Body of pancreas (tissue), 4 donors: ENCODE results near the gene PFN3.

Experiments used
- POLR2A ChIP-seq, 3 donors: fragments of 450-650 bp; IDR thresholded peaks; one replicate each; pipeline ENCODE4 v1.6.1; 2016; ENCODE audit warnings: antibody characterized with exemption in 3 of 3, mild to moderate bottlenecking in 2 of 3
- TF ChIP-seq, protein P1 (sequence below), 7 experiments: fragments of 450-650 bp in 4 of 7; fragments of 200-600 bp in 3 of 7; sonication (generic) in 3 of 7; IDR thresholded peaks; one replicate each; pipeline ENCODE4 v1.5.1; 2016 to 2019; ENCODE audit warnings: antibody characterized with exemption in 7 of 7

DNA sequence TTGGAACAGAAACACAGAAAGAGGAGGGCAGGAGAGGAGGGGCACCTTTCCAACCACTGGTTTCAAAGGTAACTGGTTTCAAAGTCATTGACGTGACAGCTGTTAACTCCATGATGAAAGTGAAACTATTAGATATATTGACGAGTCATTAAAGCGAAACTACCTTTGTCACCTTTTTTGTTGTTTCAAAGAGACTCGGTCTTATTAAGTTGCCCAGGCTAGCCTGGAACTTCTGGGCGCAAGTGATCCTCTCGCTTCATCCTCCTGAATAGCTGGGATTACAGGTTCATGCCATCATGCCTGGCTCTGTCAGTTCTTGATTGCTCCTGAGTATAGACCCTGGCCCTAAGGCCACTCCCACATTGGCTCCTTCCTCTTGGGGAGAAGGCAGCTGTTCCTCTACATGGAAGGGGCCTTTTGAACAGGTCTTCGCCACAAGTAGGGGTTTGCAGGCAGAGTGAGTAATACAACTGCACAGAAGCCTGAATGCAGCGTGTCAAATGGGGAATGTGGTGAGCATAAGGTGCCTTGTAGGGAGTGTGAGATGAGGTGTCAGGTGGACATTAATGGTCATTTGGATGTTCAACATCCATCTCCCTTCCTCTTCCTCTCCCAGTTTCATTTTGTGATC is 12.3 kb upstream of the PFN3 start:
- TF ChIP-seq POLR2A (IDR thresholded peaks at IDR 0.05): no peak
- TF ChIP-seq, protein P1, sequence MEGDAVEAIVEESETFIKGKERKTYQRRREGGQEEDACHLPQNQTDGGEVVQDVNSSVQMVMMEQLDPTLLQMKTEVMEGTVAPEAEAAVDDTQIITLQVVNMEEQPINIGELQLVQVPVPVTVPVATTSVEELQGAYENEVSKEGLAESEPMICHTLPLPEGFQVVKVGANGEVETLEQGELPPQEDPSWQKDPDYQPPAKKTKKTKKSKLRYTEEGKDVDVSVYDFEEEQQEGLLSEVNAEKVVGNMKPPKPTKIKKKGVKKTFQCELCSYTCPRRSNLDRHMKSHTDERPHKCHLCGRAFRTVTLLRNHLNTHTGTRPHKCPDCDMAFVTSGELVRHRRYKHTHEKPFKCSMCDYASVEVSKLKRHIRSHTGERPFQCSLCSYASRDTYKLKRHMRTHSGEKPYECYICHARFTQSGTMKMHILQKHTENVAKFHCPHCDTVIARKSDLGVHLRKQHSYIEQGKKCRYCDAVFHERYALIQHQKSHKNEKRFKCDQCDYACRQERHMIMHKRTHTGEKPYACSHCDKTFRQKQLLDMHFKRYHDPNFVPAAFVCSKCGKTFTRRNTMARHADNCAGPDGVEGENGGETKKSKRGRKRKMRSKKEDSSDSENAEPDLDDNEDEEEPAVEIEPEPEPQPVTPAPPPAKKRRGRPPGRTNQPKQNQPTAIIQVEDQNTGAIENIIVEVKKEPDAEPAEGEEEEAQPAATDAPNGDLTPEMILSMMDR (IDR thresholded peaks at IDR 0.05): no peak
